ENCODE results near the gene BLTP3A.

BLTP3A gene

GRCh38 chr6:34810936-34811632 is 19.2 kb downstream of the BLTP3A start:
- Histone ChIP-seq H2BK12ac (ENCODE audit: low read length in 2 of 2) (no peak overlapping the region), H3K4ac (ENCODE audit: low read depth in 1 of 2, low read length in 2 of 2) (no peak overlapping the region), H3K27ac (ENCODE audit: low read length, poor library complexity, severe bottlenecking) (no peak overlapping the region), H2BK15ac (ENCODE audit: low read depth, poor library complexity, severe bottlenecking) (no peak overlapping the region), H3K9me3 (ENCODE audit: control insufficient read depth, low read length) (no peaks in the 10 kb centered on the region), H3K14ac (ENCODE audit: low read length in 2 of 2) (no peak overlapping the region), H3K4me1 (ENCODE audit: control insufficient read depth, insufficient read depth, low read depth, low read length) (peaks cover 8% of the 10 kb centered on the region), H2AFZ (ENCODE audit: low read depth, low read length) (no peak overlapping the region), H3K18ac (ENCODE audit: low read depth in 1 of 2, low read length in 2 of 2) (no peak overlapping the region), H2AK5ac (ENCODE audit: low read length, severe bottlenecking) (no peak overlapping the region), H3K23ac (ENCODE audit: low read length in 2 of 2) (no peak overlapping the region), H2BK120ac (ENCODE audit: low read depth, low read length) (no peak overlapping the region), H3K9ac (ENCODE audit: low read length) (no peak overlapping the region), H3K4me3 (ENCODE audit: insufficient read depth in 1 of 2, low read depth in 1 of 2, low read length in 2 of 2) (no peak overlapping the region), H3K4me2 (ENCODE audit: low read length, poor library complexity, severe bottlenecking) (no peak overlapping the region), H4K91ac (ENCODE audit: low read length) (no peak overlapping the region), H3K79me1 (replicated peaks; ENCODE audit: low read length, poor library complexity, severe bottlenecking) (peaks cover 18% of the 10 kb centered on the region), H4K8ac (ENCODE audit: low read length) (no peak overlapping the region), H2BK5ac (ENCODE audit: low read depth, low read length, poor library complexity, severe bottlenecking) (no peak overlapping the region), H3K27me3 (ENCODE audit: control insufficient read depth in 1 of 2, insufficient read depth in 1 of 2, low read length in 2 of 2) (no peaks in the 10 kb centered on the region), H3K36me3 (ENCODE audit: control insufficient read depth in 1 of 2, insufficient read depth in 2 of 2, low read depth in 1 of 2, low read length in 2 of 2) (no peaks in the 10 kb centered on the region)
- 27% methylated on average over 4 of the region's 5 CpGs for WGBS
- no peak for DNase-seq

- Histone ChIP-seq H3K4me1 (ENCODE audit: control insufficient read depth, insufficient read depth, low read depth, low read length) (peaks cover 5% of the 10 kb centered on the region), H3K36me3 (ENCODE audit: control insufficient read depth in 1 of 2, insufficient read depth in 2 of 2, low read depth in 1 of 2, low read length in 2 of 2) (no peaks in the 10 kb centered on the region)
- 96% methylated on average over 3 of the region's 3 CpGs for WGBS
These were observed 21.3 kb downstream of the BLTP3A start for GRCh38 chr6:34813028-34813713.

GRCh38 chr6:34816635-34817301 is 24.9 kb downstream of the BLTP3A start:
- no peak overlapping the region for H2BK15ac ChIP-seq (ENCODE audit: low read depth, poor library complexity, severe bottlenecking)
- DNase-seq = no peak
- H3K9me3 ChIP-seq (ENCODE audit: control insufficient read depth, low read length) = no peaks in the 10 kb centered on the region
- no peak overlapping the region for H2AK5ac ChIP-seq (ENCODE audit: low read length, severe bottlenecking)
- no peak overlapping the region for H2BK12ac ChIP-seq (ENCODE audit: low read length in 2 of 2)
- H2BK5ac ChIP-seq (ENCODE audit: low read depth, low read length, poor library complexity, severe bottlenecking) = no peak overlapping the region
- H3K27ac ChIP-seq (ENCODE audit: low read length, poor library complexity, severe bottlenecking) = no peak overlapping the region
- H3K79me1 ChIP-seq (replicated peaks; ENCODE audit: low read length, poor library complexity, severe bottlenecking) = peaks cover 16% of the 10 kb centered on the region
- no peak overlapping the region for H3K9ac ChIP-seq (ENCODE audit: low read length)
- no peak overlapping the region for H2BK120ac ChIP-seq (ENCODE audit: low read depth, low read length)
- no peak overlapping the region for H3K4me3 ChIP-seq (ENCODE audit: insufficient read depth in 1 of 2, low read depth in 1 of 2, low read length in 2 of 2)
- H3K14ac ChIP-seq (ENCODE audit: low read length in 2 of 2) = no peak overlapping the region
- H4K91ac ChIP-seq (ENCODE audit: low read length) = no peak overlapping the region
- H3K36me3 ChIP-seq (ENCODE audit: control insufficient read depth in 1 of 2, insufficient read depth in 2 of 2, low read depth in 1 of 2, low read length in 2 of 2) = peaks cover 0 to 1% of the 10 kb centered on the region in 2 experiments
- H2AFZ ChIP-seq (ENCODE audit: low read depth, low read length) = no peak overlapping the region
- H3K27me3 ChIP-seq (ENCODE audit: control insufficient read depth in 1 of 2, insufficient read depth in 1 of 2, low read length in 2 of 2) = no peaks in the 10 kb centered on the region
- no peak overlapping the region for H3K23ac ChIP-seq (ENCODE audit: low read length in 2 of 2)
- H3K4me1 ChIP-seq (ENCODE audit: control insufficient read depth, insufficient read depth, low read depth, low read length) = no peaks in the 10 kb centered on the region
- no peak overlapping the region for H3K4ac ChIP-seq (ENCODE audit: low read depth in 1 of 2, low read length in 2 of 2)
- H3K4me2 ChIP-seq (ENCODE audit: low read length, poor library complexity, severe bottlenecking) = no peak overlapping the region
- WGBS = 96% methylated on average over 3 of the region's 5 CpGs
- no peak overlapping the region for H3K18ac ChIP-seq (ENCODE audit: low read depth in 1 of 2, low read length in 2 of 2)
- H4K8ac ChIP-seq (ENCODE audit: low read length) = no peak overlapping the region

More at GRCh38 chr6:34813028-34813713, 21.3 kb downstream of the BLTP3A start:
- no peak overlapping the region for H3K27ac ChIP-seq (ENCODE audit: low read length, poor library complexity, severe bottlenecking)
- no peaks in the 10 kb centered on the region for H3K9me3 ChIP-seq (ENCODE audit: control insufficient read depth, low read length)
- no peak overlapping the region for H3K9ac ChIP-seq (ENCODE audit: low read length)
- no peak overlapping the region for H3K18ac ChIP-seq (ENCODE audit: low read depth in 1 of 2, low read length in 2 of 2)
- no peak overlapping the region for H4K8ac ChIP-seq (ENCODE audit: low read length)
- no peak overlapping the region for H2AFZ ChIP-seq (ENCODE audit: low read depth, low read length)
- no peak overlapping the region for H2BK120ac ChIP-seq (ENCODE audit: low read depth, low read length)
- no peak overlapping the region for H3K14ac ChIP-seq (ENCODE audit: low read length in 2 of 2)
- H2BK5ac ChIP-seq (ENCODE audit: low read depth, low read length, poor library complexity, severe bottlenecking) = no peak overlapping the region
- no peaks in the 10 kb centered on the region for H3K27me3 ChIP-seq (ENCODE audit: control insufficient read depth in 1 of 2, insufficient read depth in 1 of 2, low read length in 2 of 2)
- H2BK12ac ChIP-seq (ENCODE audit: low read length in 2 of 2) = no peak overlapping the region
- H2BK15ac ChIP-seq (ENCODE audit: low read depth, poor library complexity, severe bottlenecking) = no peak overlapping the region
- H2AK5ac ChIP-seq (ENCODE audit: low read length, severe bottlenecking) = no peak overlapping the region
- no peak overlapping the region for H3K4me3 ChIP-seq (ENCODE audit: insufficient read depth in 1 of 2, low read depth in 1 of 2, low read length in 2 of 2)
- DNase-seq = no peak
- no peak overlapping the region for H3K23ac ChIP-seq (ENCODE audit: low read length in 2 of 2)
- H3K79me1 ChIP-seq (replicated peaks; ENCODE audit: low read length, poor library complexity, severe bottlenecking) = peaks cover 14% of the 10 kb centered on the region
- no peak overlapping the region for H3K4me2 ChIP-seq (ENCODE audit: low read length, poor library complexity, severe bottlenecking)
- H3K4ac ChIP-seq (ENCODE audit: low read depth in 1 of 2, low read length in 2 of 2) = no peak overlapping the region
- no peak overlapping the region for H4K91ac ChIP-seq (ENCODE audit: low read length)

- Histone ChIP-seq H3K18ac (ENCODE audit: low read depth in 1 of 2, low read length in 2 of 2) (no peak overlapping the region), H3K14ac (ENCODE audit: low read length in 2 of 2) (no peak overlapping the region), H3K9me3 (ENCODE audit: control insufficient read depth, low read length) (no peaks in the 10 kb centered on the region), H2BK15ac (ENCODE audit: low read depth, poor library complexity, severe bottlenecking) (no peak overlapping the region), H4K91ac (ENCODE audit: low read length) (no peak overlapping the region), H3K27me3 (ENCODE audit: control insufficient read depth in 1 of 2, insufficient read depth in 1 of 2, low read length in 2 of 2) (no peaks in the 10 kb centered on the region), H3K27ac (ENCODE audit: low read length, poor library complexity, severe bottlenecking) (no peak overlapping the region), H3K4ac (ENCODE audit: low read depth in 1 of 2, low read length in 2 of 2) (no peak overlapping the region), H2AFZ (ENCODE audit: low read depth, low read length) (no peak overlapping the region), H3K23ac (ENCODE audit: low read length in 2 of 2) (no peak overlapping the region), H2AK5ac (ENCODE audit: low read length, severe bottlenecking) (no peak overlapping the region), H3K4me1 (ENCODE audit: control insufficient read depth, insufficient read depth, low read depth, low read length) (no peaks in the 10 kb centered on the region), H2BK5ac (ENCODE audit: low read depth, low read length, poor library complexity, severe bottlenecking) (no peak overlapping the region), H2BK120ac (ENCODE audit: low read depth, low read length) (no peak overlapping the region), H3K36me3 (ENCODE audit: control insufficient read depth in 1 of 2, insufficient read depth in 2 of 2, low read depth in 1 of 2, low read length in 2 of 2) (peaks cover 0 to 3% of the 10 kb centered on the region in 2 experiments), H4K8ac (ENCODE audit: low read length) (no peak overlapping the region), H3K79me1 (replicated peaks; ENCODE audit: low read length, poor library complexity, severe bottlenecking) (peaks cover 15% of the 10 kb centered on the region), H3K4me3 (ENCODE audit: insufficient read depth in 1 of 2, low read depth in 1 of 2, low read length in 2 of 2) (no peak overlapping the region), H3K9ac (ENCODE audit: low read length) (no peak overlapping the region), H2BK12ac (ENCODE audit: low read length in 2 of 2) (no peak overlapping the region), H3K4me2 (ENCODE audit: low read length, poor library complexity, severe bottlenecking) (peak overlapping the region; percentile 33)
- peak; percentile 55 for DNase-seq
- 65% methylated on average over 1 of the region's 1 CpG for WGBS
These were observed 25.6 kb downstream of the BLTP3A start for GRCh38 chr6:34817446-34817845.
